Measurements from ENCODE around the gene CYSRT1. TPM values are rescaled to one million over a fixed set of nuclear protein-coding genes. Genes with fewer than 3 reads are reported as not detected.

The CYSRT1 gene
- total RNA-seq, 2 experiments from 2014 or later, result 0.34 TPM; not detected in 1

DNA sequence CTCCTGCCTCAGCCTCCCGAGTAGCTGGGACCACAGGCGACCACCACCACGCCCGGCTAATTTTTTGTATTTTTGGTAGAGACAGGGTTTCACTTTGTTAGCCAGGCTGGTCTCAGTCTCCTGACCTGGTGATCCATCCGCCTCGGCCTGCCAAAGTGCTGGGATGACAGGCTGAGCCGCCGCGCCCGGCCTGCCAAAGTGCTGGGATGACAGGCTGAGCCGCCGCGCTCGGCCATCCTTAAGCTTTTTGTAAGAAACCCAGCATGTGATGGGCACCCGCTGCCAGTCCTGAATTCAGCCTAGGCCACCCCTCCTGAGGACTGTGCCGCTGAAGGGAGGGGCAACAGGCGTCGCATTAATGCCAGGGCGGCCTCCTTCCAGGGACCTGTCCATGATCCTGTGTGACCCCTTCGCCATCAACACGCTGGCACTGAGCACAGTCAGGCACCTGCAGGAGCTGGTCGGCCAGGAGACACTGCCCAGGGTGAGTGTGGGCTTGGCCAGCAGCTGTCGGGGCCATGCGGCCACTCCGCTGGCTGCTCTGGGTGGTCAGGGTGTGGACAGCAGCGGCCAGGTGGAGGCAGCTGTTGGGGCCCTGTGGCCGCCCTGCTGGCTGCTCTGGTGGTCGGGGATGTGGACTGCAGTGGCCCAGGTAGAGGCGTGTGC is 40.7 kb downstream of the CYSRT1 start:
- no peak overlapping the region for H3K4me3 Mint-ChIP-seq
- H3K27ac Mint-ChIP-seq, result no peak overlapping the region
- H3K27me3 Mint-ChIP-seq, result no peaks in the 10 kb centered on the region
- CTCF ChIA-PET, result no interaction called here
- H3K36me3 Mint-ChIP-seq (ENCODE audit: low read depth), result peaks cover 33% of the 10 kb centered on the region
- POLR2A ChIA-PET, result interaction anchor here (0.7 to 2.3 kb wide), 3 partner anchors 9 to 16 kb away, joined by 3 to 8 read pairs (median 5); partner anchors contain the start of gene TOR4A
- DNase-seq, result no peak
- TF ChIP-seq, protein P1, sequence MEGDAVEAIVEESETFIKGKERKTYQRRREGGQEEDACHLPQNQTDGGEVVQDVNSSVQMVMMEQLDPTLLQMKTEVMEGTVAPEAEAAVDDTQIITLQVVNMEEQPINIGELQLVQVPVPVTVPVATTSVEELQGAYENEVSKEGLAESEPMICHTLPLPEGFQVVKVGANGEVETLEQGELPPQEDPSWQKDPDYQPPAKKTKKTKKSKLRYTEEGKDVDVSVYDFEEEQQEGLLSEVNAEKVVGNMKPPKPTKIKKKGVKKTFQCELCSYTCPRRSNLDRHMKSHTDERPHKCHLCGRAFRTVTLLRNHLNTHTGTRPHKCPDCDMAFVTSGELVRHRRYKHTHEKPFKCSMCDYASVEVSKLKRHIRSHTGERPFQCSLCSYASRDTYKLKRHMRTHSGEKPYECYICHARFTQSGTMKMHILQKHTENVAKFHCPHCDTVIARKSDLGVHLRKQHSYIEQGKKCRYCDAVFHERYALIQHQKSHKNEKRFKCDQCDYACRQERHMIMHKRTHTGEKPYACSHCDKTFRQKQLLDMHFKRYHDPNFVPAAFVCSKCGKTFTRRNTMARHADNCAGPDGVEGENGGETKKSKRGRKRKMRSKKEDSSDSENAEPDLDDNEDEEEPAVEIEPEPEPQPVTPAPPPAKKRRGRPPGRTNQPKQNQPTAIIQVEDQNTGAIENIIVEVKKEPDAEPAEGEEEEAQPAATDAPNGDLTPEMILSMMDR (IDR thresholded peaks at IDR 0.05), result no peak
- no peaks in the 10 kb centered on the region for H3K4me1 Mint-ChIP-seq (ENCODE audit: low read depth)
- intact Hi-C loops (cut with micrococcal nuclease), result no loop called here
- H3K9me3 Mint-ChIP-seq, result no peaks in the 10 kb centered on the region
- no peak for ATAC-seq

DNA sequence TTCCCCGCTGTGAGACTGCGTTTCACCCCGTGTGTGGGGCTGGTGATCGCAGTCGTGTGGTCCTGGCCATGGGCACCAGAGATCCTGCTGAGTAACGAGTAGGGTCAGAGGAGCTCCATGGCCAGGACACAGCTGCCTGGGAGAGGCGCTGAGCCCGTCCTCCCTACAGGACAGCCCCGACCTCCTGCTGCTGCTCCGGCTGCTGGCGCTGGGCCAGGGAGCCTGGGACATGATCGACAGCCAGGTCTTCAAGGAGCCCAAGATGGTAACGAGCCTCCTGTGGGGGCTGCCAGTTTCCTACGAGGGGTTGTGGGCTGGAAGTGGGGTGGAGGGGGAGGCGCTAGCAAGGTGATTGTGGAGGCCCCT is 41.2 kb downstream of the CYSRT1 start:
- Mint-ChIP-seq H3K4me1 (ENCODE audit: low read depth) (peaks cover 4% of the 10 kb centered on the region), H3K9me3 (no peaks in the 10 kb centered on the region), H3K4me3 (no peak overlapping the region), H3K27ac (no peak overlapping the region), H3K36me3 (ENCODE audit: low read depth) (peaks cover 38% of the 10 kb centered on the region), H3K27me3 (no peaks in the 10 kb centered on the region)
- ChIA-PET POLR2A (interaction anchor here (1.8 to 2.3 kb wide), 2 partner anchors 8 to 11 kb away, joined by 5 to 8 read pairs; partner anchors contain the start of gene TOR4A), CTCF (no interaction called here)
- ATAC-seq, result no peak
- no peak for DNase-seq
- intact Hi-C loops (cut with micrococcal nuclease), result no loop called here
- TF ChIP-seq, protein P1 (IDR thresholded peaks at IDR 0.05), result no peak

DNA sequence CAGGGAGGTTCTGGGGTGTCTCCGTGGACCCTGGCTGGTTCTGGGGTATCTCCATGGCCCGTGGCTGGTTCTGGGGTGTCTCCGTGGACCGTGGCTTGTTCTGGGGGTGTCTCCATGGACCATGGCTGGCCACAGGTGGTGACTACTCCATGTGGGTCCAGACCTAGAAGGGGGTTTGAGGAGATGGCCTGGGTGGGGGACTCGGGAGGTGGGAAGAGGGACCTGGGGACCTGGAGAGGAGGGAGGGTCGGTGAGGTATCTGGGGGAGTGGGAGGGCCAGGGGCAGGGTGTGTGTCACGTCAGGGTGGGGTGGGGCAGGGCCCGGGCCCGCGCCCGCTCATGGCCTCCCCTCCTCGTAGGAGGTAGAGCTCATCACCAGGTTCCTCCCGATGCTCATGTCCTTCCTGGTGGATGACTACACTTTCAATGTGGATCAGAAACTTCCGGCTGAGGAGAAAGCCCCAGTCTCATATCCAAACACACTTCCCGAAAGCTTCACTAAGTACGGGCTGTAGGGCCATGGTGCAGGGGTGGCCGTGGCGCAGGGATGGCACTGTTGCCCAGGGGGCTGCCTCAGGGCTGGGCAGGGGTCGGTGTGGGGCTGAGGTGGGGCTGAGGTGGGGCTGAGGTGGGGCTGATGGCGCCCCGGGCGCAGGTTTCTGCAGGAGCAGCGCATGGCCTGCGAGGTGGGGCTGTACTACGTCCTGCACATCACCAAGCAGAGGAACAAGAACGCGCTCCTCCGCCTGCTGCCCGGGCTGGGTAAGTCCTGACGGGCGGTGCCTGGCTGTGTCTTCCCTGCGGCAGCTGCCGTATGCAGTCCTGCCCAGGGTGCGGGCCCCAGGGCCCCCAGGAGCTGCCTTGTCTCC is 41.8 kb downstream of the CYSRT1 start:
- Mint-ChIP-seq H3K36me3 (ENCODE audit: low read depth) (peaks cover 38% of the 10 kb centered on the region), H3K4me1 (ENCODE audit: low read depth) (peaks cover 8% of the 10 kb centered on the region), H3K27ac (no peak overlapping the region), H3K27me3 (no peaks in the 10 kb centered on the region), H3K9me3 (no peaks in the 10 kb centered on the region), H3K4me3 (no peak overlapping the region)
- ATAC-seq (no peak), DNase-seq (no peak)
- ChIA-PET POLR2A (interaction anchor here (1.8 kb wide), 1 partner anchor 11 kb away, joined by 5 read pairs; the partner anchor contains the start of gene TOR4A), CTCF (interaction anchor here (1.0 kb wide), 1 partner anchor 30 kb away, joined by 3 read pairs; no protein-coding TSS in a partner anchor)
- TF ChIP-seq, protein P1 (IDR thresholded peaks at IDR 0.05), result no peak
- intact Hi-C loops (cut with micrococcal nuclease), result no loop called here

DNA sequence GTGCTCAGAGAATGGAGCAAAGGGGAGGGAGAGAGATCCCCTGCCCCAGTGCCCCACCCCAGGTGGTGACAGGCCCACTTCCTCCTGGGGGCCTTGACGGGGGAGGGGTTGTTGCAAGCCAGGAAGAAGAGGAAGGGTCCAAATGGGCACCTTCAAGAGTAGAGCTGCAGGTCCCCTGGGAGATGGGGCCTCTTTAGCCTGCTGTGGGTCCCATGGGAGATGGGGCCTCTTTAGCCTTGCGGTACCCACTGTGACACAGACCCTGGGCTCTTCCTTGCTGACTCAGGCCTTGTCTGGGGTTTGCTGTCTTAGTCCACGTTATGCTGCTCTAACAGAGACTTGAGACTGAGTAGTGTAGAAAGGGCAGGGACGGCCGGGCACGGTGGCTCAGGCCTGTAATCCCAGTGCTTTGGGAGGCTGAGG is 43.0 kb downstream of the CYSRT1 start:
- ATAC-seq, result no peak
- Mint-ChIP-seq H3K4me3 (no peak overlapping the region), H3K27me3 (no peaks in the 10 kb centered on the region), H3K4me1 (ENCODE audit: low read depth) (peaks cover 8% of the 10 kb centered on the region), H3K27ac (no peak overlapping the region), H3K36me3 (ENCODE audit: low read depth) (peaks cover 37% of the 10 kb centered on the region), H3K9me3 (no peaks in the 10 kb centered on the region)
- ChIA-PET CTCF (interaction anchor here (1.0 kb wide), 1 partner anchor 31 kb away, joined by 3 read pairs; no protein-coding TSS in a partner anchor), POLR2A (no interaction called here)
- TF ChIP-seq, protein P1 (IDR thresholded peaks at IDR 0.05), result no peak
- intact Hi-C loops (cut with micrococcal nuclease), result no loop called here
- no peak for DNase-seq
